ENCODE results near the gene SLC38A8.

GRCh38 chr16:84068783-84069462 lies 26.3 kb upstream of the SLC38A8 start:
- TF ChIP-seq RAD21 (IDR thresholded peaks at IDR 0.05; ENCODE audit: low read depth), result no peak
- no peak for TF ChIP-seq CEBPB (IDR thresholded peaks at IDR 0.05)
- TF ChIP-seq YY1 (IDR thresholded peaks at IDR 0.05; ENCODE audit: low read depth), result no peak
- no peak for TF ChIP-seq TAF1 (IDR thresholded peaks at IDR 0.05; ENCODE audit: low read depth)
- TF ChIP-seq ZBTB7A (IDR thresholded peaks at IDR 0.05; ENCODE audit: low read depth), result no peak
- TF ChIP-seq EP300 (IDR thresholded peaks at IDR 0.05; ENCODE audit: borderline replicate concordance), result no peak
- TF ChIP-seq MAX (IDR thresholded peaks at IDR 0.05), result no peak
- no peak for TF ChIP-seq REST (IDR thresholded peaks at IDR 0.05; ENCODE audit: low read depth)
- no peak for TF ChIP-seq EGR1 (IDR thresholded peaks at IDR 0.05)
